GM12878 (cell line): Measurements from ENCODE around the gene SCAMP4. TPM values are rescaled to one million over a fixed set of nuclear protein-coding genes. Genes with fewer than 3 reads are reported as not detected.
"Not testable (repeated sequence)": the region's sequence is repeated elsewhere in the genome, so short reads cannot be mapped to it uniquely, and the experiment has no call there.

Source experiments
- ATAC-seq: fragments of 200-7000 bp; cut with Tn5 transposase; 3 replicates; pipeline ENCODE4 v1.9.1; 2020; ENCODE audit warnings: mild to moderate bottlenecking, moderate library complexity
- BruUV-seq: library from RNA; stranded (reverse); fragments of 400-500 nt; replicated peaks from 2 replicates; lab custom pipeline; 2021; lab: Mats Ljungman, UMichigan
- CTCF ChIA-PET: fragments of 300-600 bp; sonication (Branson Sonifier 250); formaldehyde crosslinking; extraction: SDS; loops from one replicate; lab custom pipeline; 2021; ENCODE audit warnings: inconsistent platforms; lab: Yijun Ruan, JAX
- POLR2A ChIA-PET: fragments of 350-600 bp; formaldehyde crosslinking; extraction: SDS; loops from one replicate; lab custom pipeline; 2021; ENCODE audit warnings: inconsistent platforms; lab: Charles Lee
- RAD21 ChIA-PET: fragments of 300-600 bp; sonication (Branson Sonifier 250); formaldehyde crosslinking; loops from one replicate; lab custom pipeline; 2023; ENCODE audit warnings: antibody characterized with exemption; ENCODE audit not compliant: unreplicated experiment; lab: Charles Lee
- SMC1A ChIA-PET: fragments of 300-600 bp; sonication (Branson Sonifier 250); formaldehyde crosslinking; loops from one replicate; lab custom pipeline; 2023; ENCODE audit not compliant: unreplicated experiment, uncharacterized antibody; lab: Charles Lee
- DNase-seq: peaks from one replicate; pipeline ENCODE4 v3.0.0-alpha.2; 2011; ENCODE audit warnings: low read depth, low spot score
- FAIRE-seq: peaks from 3 replicates; lab custom pipeline; 2011; peaks lifted over from hg19 to GRCh38; lab: Jason Lieb, UNC
- H2AFZ ChIP-seq: 2 replicates; pipeline ENCODE4 v1.6.0; 2011; ENCODE audit warnings: low read depth, low read length, control low read depth; ENCODE audit not compliant: control insufficient read depth
- H3K27ac ChIP-seq: 2 replicates; pipeline ENCODE4 v1.5.1; 2011; ENCODE audit warnings: control low read depth; ENCODE audit not compliant: control insufficient read depth, insufficient read depth
- H3K27me3 ChIP-seq, 2 experiments: replicated peaks in 1 of 2; 2 replicates each; pipeline versions ENCODE4 v1.6.0 to v1.6.1; 2011; ENCODE audit warnings: low read length in 1 of 2; ENCODE audit not compliant: control insufficient read depth in 2 of 2, insufficient read depth in 2 of 2
- H3K36me3 ChIP-seq, 2 experiments: 2 replicates each; pipeline ENCODE4 v1.5.1; 2011; ENCODE audit warnings: low read length in 1 of 2; ENCODE audit not compliant: control insufficient read depth in 2 of 2, insufficient read depth in 2 of 2
- H3K4me1 ChIP-seq: 2 replicates; pipeline ENCODE4 v1.6.1; 2011; ENCODE audit warnings: mild to moderate bottlenecking, low read length, moderate library complexity, mixed read lengths; ENCODE audit not compliant: control insufficient read depth, insufficient read depth
- H3K4me2 ChIP-seq: 2 replicates; pipeline ENCODE4 v1.6.0; 2011; ENCODE audit warnings: control low read depth; ENCODE audit not compliant: control insufficient read depth, insufficient read depth
- H3K4me3 ChIP-seq: fragments of 200-600 bp; sonication (generic); 2 replicates; pipeline ENCODE4 v1.5.1; 2016
- H3K79me2 ChIP-seq: 2 replicates; pipeline ENCODE4 v1.6.0; 2011; ENCODE audit warnings: low read length; ENCODE audit not compliant: control insufficient read depth, insufficient read depth
- H3K9ac ChIP-seq: 2 replicates; pipeline ENCODE4 v1.8.0; 2011; ENCODE audit warnings: low read length, control low read depth, mixed read lengths; ENCODE audit not compliant: control insufficient read depth, insufficient read depth
- H3K9me3 ChIP-seq: replicated peaks from 3 replicates; pipeline ENCODE4 v1.5.1; 2011; ENCODE audit warnings: mild to moderate bottlenecking, low read length; ENCODE audit not compliant: control insufficient read depth, insufficient read depth
- H4K20me1 ChIP-seq: 2 replicates; pipeline ENCODE4 v1.6.0; 2011; ENCODE audit not compliant: control insufficient read depth, insufficient read depth
- BCLAF1 ChIP-seq: fragments of 450-650 bp; IDR thresholded peaks from 2 replicates; pipeline ENCODE4 v1.6.1; 2017; ENCODE audit warnings: antibody characterized with exemption, mild to moderate bottlenecking, moderate library complexity
- NFYB ChIP-seq: IDR thresholded peaks from 2 replicates; pipeline ENCODE4 v1.6.1; 2011; ENCODE audit warnings: low read depth, mild to moderate bottlenecking, low read length, improper control_type of control experiment, moderate library complexity; ENCODE audit not compliant: insufficient read depth
- POLR2A ChIP-seq: IDR thresholded peaks from 2 replicates; pipeline ENCODE4 v1.6.1; 2011; ENCODE audit warnings: low read depth, mild to moderate bottlenecking, low read length
- POLR2AphosphoS2 ChIP-seq: IDR thresholded peaks from 2 replicates; pipeline ENCODE4 v1.6.1; 2011; ENCODE audit warnings: low read depth, mild to moderate bottlenecking, low read length, improper control_type of control experiment, moderate library complexity
- RFX5 ChIP-seq: IDR thresholded peaks from 2 replicates; pipeline ENCODE4 v1.6.1; 2011; ENCODE audit warnings: low read depth, low read length, improper control_type of control experiment
- USF2 ChIP-seq: IDR thresholded peaks from 2 replicates; pipeline ENCODE4 v1.6.1; 2011; ENCODE audit warnings: low read depth, low read length, improper control_type of control experiment, borderline replicate concordance
- ZBED1 ChIP-seq: IDR thresholded peaks from 2 replicates; pipeline ENCODE4 v1.6.1; 2016; ENCODE audit warnings: borderline replicate concordance
- WGBS: methylation state at CpG from one replicate; pipeline ENCODE4 v1.1.6; 2016; ENCODE audit warnings: low lambda C conversion rate; ENCODE audit not compliant: insufficient replicate concordance, insufficient coverage; ENCODE audit errors: missing lambda C conversion rate; 5-methylcytosine and 5-hydroxymethylcytosine counted together
- in situ Hi-C: fragments of 300-500 bp; cut with MboI; formaldehyde crosslinking; loops from 9 replicates; pipeline ENCODE4 v1.14.3; 2018; ENCODE audit warnings: mixed read lengths
- intact Hi-C: fragments of 100-400 bp; cut with micrococcal nuclease; formaldehyde crosslinking; loops from one replicate; pipeline ENCODE4 v1.14.2; 2022; ENCODE audit not compliant: unreplicated experiment
- polyA plus RNA-seq, 11 experiments: library from polyadenylated mRNA; depleted of rRNA in 4 of 11; unstranded in 6 of 11; stranded (reverse) in 5 of 11; fragments of >200 nt; fragmentation: Nextera tagmentation in 4 of 11; fragmentation: Illumina TruSeq in 1 of 11; extraction: Ambion mirVana in 4 of 11; extraction: Trizol in 1 of 11; gene quantifications; 1 replicate in 1 of 11; 2 replicates in 10 of 11; pipeline versions ENCODE4 v1.2.1 to v1.2.3, GENCODE V29; 2011 to 2016; ENCODE audit warnings: inconsistent platforms in 2 of 11, missing spikeins in 2 of 11, low read depth in 1 of 11
- total RNA-seq, 4 experiments: library from RNA; depleted of rRNA in 3 of 4; stranded (reverse); fragments of >200 nt in 3 of 4; fragmentation: Illumina TruSeq in 1 of 4; extraction: Trizol in 1 of 4; gene quantifications; 2 replicates each; pipeline versions ENCODE4 v1.2.1 to v1.2.3, GENCODE V29; 2013 to 2021
- TF ChIP-seq, protein P1 (sequence below): fragments of 450-650 bp; IDR thresholded peaks from 2 replicates; pipeline ENCODE4 v1.6.1; 2017; ENCODE audit warnings: borderline replicate concordance

The SCAMP4 gene
- total and polyA plus RNA-seq, 10 of the 15 experiments (the other 5 are each of a cell fraction or from before 2014, with no cell fraction given), result 0.63 to 34.7 (median 12.8) TPM

DNA sequence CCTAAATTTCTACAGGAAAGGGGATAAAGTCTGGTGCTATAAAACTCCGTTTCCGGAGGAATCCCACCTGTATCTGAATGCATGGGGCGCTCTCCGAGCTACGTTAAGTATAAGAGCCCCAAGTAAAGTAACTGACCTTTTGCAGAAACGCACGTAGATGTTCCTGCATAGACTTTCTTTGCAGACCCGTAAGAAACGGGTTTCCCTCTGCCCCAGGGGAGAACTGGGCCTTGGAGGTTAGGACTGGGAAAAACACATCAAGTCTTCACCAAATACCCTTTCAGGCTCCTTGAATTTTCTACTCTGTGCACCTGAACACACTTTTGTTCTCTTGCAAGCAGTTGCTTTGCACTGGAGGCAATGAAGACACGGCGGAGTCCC is 29.9 kb upstream of the SCAMP4 start:
- H3K4me1 ChIP-seq, H4K20me1 ChIP-seq, DNase-seq, intact Hi-C loops, H2AFZ ChIP-seq, in situ Hi-C loops, H3K9me3 ChIP-seq, H3K27me3 ChIP-seq, H3K36me3 ChIP-seq, BruUV-seq: not testable (repeated sequence)
- Histone ChIP-seq H3K9ac (peak overlapping the region; percentile 94), H3K4me3 (peak overlapping the region; percentile 89), H3K79me2 (peaks cover 39% of the 10 kb centered on the region), H3K27ac (peak overlapping the region; percentile 93), H3K4me2 (peak overlapping the region; percentile 85)
- peak; percentile 52 for FAIRE-seq
- POLR2A ChIA-PET, result interaction anchor here (0.7 to 2.4 kb wide), 8 partner anchors 9 to 718 kb away, joined by 3 to 15 read pairs (median 6); no protein-coding TSS in a partner anchor
- SMC1A ChIA-PET, result interaction anchor here (0.9 to 1.2 kb wide), 4 partner anchors 11 to 29 kb away, joined by 3 to 6 read pairs (median 4); no protein-coding TSS in a partner anchor
- peak; percentile 14 for ATAC-seq
- CTCF ChIA-PET, result interaction anchor here (0.7 to 3.2 kb wide), 6 partner anchors 9 to 67 kb away, joined by 3 to 19 read pairs (median 3); no protein-coding TSS in a partner anchor
- RAD21 ChIA-PET, result interaction anchor here (0.8 to 1.7 kb wide), 5 partner anchors 10 to 34 kb away, joined by 3 to 6 read pairs (median 5); no protein-coding TSS in a partner anchor
- 2% methylated on average over 11 of the region's 11 CpGs for WGBS

GRCh38 chr19:1875646-1876495 is 29.3 kb upstream of the SCAMP4 start:
- BruUV-seq, result TSS peak; percentile 85
- Histone ChIP-seq H3K9ac (peak overlapping the region; percentile 94), H3K27ac (peak overlapping the region; percentile 93), H3K4me1 (peaks cover 3% of the 10 kb centered on the region; the same call in 1 of the 2 replicates), H4K20me1 (no peaks in the 10 kb centered on the region), H3K9me3 (no peaks in the 10 kb centered on the region), H2AFZ (peak overlapping the region; percentile 81), H3K4me3 (peak overlapping the region; percentile 89), H3K36me3 (peaks cover 8% of the 10 kb centered on the region in 2 experiments; a peak in 3 of 4 replicates), H3K4me2 (peak overlapping the region; percentile 85), H3K27me3 (no peaks in the 10 kb centered on the region), H3K79me2 (peaks cover 39% of the 10 kb centered on the region)
- RAD21 ChIA-PET, result interaction anchor here (0.6 to 1.7 kb wide), 8 partner anchors 9 to 33 kb away, joined by 3 to 8 read pairs (median 4); partner anchors contain the start of gene ABHD17A
- POLR2A ChIA-PET, result interaction anchor here (0.6 to 2.4 kb wide), 15 partner anchors 8 to 718 kb away, joined by 3 to 15 read pairs (median 4); partner anchors contain the start of gene ABHD17A
- CTCF ChIA-PET, result interaction anchor here (0.8 to 3.2 kb wide), 9 partner anchors 10 to 50 kb away, joined by 3 to 19 read pairs (median 4); partner anchors contain the start of gene REXO1
- in situ Hi-C loops (no loop called here), intact Hi-C loops (no loop called here)
- peak; percentile 98 for ATAC-seq
- SMC1A ChIA-PET, result interaction anchor here (0.8 to 1.2 kb wide), 5 partner anchors 10 to 144 kb away, joined by 3 to 6 read pairs (median 3); no protein-coding TSS in a partner anchor
- WGBS, result 2% methylated on average over 79 of the region's 87 CpGs
- peak; percentile 90 for FAIRE-seq
- peak; percentile 51 for DNase-seq
- peak; percentile 25; the same call in 1 of the 2 replicates for TF ChIP-seq RFX5
- TF ChIP-seq BCLAF1, result no peak
- TF ChIP-seq POLR2A, result peak; percentile 96
- peak; percentile 64; the same call in 1 of the 2 replicates for TF ChIP-seq ZBED1
- TF ChIP-seq NFYB, result no peak
- peak; percentile 93 for TF ChIP-seq USF2
- TF ChIP-seq, protein P1, sequence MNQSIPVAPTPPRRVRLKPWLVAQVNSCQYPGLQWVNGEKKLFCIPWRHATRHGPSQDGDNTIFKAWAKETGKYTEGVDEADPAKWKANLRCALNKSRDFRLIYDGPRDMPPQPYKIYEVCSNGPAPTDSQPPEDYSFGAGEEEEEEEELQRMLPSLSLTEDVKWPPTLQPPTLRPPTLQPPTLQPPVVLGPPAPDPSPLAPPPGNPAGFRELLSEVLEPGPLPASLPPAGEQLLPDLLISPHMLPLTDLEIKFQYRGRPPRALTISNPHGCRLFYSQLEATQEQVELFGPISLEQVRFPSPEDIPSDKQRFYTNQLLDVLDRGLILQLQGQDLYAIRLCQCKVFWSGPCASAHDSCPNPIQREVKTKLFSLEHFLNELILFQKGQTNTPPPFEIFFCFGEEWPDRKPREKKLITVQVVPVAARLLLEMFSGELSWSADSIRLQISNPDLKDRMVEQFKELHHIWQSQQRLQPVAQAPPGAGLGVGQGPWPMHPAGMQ, result no peak
- TF ChIP-seq POLR2AphosphoS2, result peak; percentile 91
